Activated CD4-positive, alpha-beta T cell treated with anti-CD3 and anti-CD28 coated beads for 36 hours (primary cell): ENCODE data around the gene FLOT2. TPM values are rescaled to one million over a fixed set of nuclear protein-coding genes. Genes with fewer than 3 reads are reported as not detected.
"Not testable (repeated sequence)": the region's sequence is repeated elsewhere in the genome, so short reads cannot be mapped to it uniquely, and the experiment has no call there.

ENCODE experiments used
- ATAC-seq: fragments of 200-7000 bp; cut with Tn5 transposase; one replicate; pipeline ENCODE4 v1.10.0; 2021; ENCODE audit warnings: mild to moderate bottlenecking, moderate library complexity
- CTCF ChIA-PET: fragments of 350-600 bp; sonication (Branson Sonifier 250); formaldehyde crosslinking; loops from one replicate; lab custom pipeline; 2021; ENCODE audit warnings: antibody characterized with exemption; lab: Charles Lee
- POLR2A ChIA-PET: fragments of 350-600 bp; sonication (Branson Sonifier 250); formaldehyde crosslinking; loops from one replicate; lab custom pipeline; 2021; ENCODE audit warnings: antibody characterized with exemption, inconsistent platforms; lab: Charles Lee
- DNase-seq: peaks from one replicate; pipeline ENCODE4 v3.0.0-alpha.2; 2020
- H3K27ac Mint-ChIP-seq: one replicate; pipeline ENCODE4 v1.8.0; 2021; ENCODE audit warnings: mixed read lengths
- H3K27me3 Mint-ChIP-seq: one replicate; pipeline ENCODE4 v1.8.0; 2021; ENCODE audit warnings: mixed read lengths
- H3K36me3 Mint-ChIP-seq: one replicate; pipeline ENCODE4 v1.8.0; 2021; ENCODE audit warnings: low read depth, mixed read lengths
- H3K4me1 Mint-ChIP-seq: one replicate; pipeline ENCODE4 v1.8.0; 2021; ENCODE audit warnings: mixed read lengths
- H3K4me3 Mint-ChIP-seq: one replicate; pipeline ENCODE4 v1.8.0; 2021; ENCODE audit warnings: mild to moderate bottlenecking, moderate library complexity, mixed read lengths
- H3K9me3 Mint-ChIP-seq: one replicate; pipeline ENCODE4 v1.8.0; 2021; ENCODE audit warnings: low read depth, mixed read lengths
- intact Hi-C, 2 experiments: fragments of 100-400 bp; cut with DNase I in 1 of 2; cut with micrococcal nuclease in 1 of 2; formaldehyde crosslinking; loops; one replicate each; pipeline versions ENCODE4 v1.14.2 to v1.15.1; 2022 to 2024; cut with DNase I, micrococcal nuclease
- total RNA-seq, 2 experiments: library from RNA; stranded (reverse); gene quantifications; one replicate each; pipeline ENCODE4 v1.2.3, GENCODE V29; 2021

Gene FLOT2
- total RNA-seq, 2 experiments from 2014 or later, result 81.3 to 88.4 TPM

- ATAC-seq (no peak), DNase-seq (no peak)
- Mint-ChIP-seq H3K9me3 (no peaks in the 10 kb centered on the region), H3K27me3 (no peaks in the 10 kb centered on the region), H3K36me3 (peaks cover 30% of the 10 kb centered on the region), H3K4me3 (no peak overlapping the region), H3K27ac (no peak overlapping the region), H3K4me1 (peaks cover 76% of the 10 kb centered on the region)
- ChIA-PET CTCF (interaction anchor here (0.9 to 2.3 kb wide), 9 partner anchors 9 to 210 kb away, joined by 3 to 10 read pairs (median 4); partner anchors contain the start of gene FLOT2), POLR2A (interaction anchor here (0.6 kb wide), 1 partner anchor 185 kb away, joined by 3 read pairs; no protein-coding TSS in a partner anchor)
- intact Hi-C loops, result no loop called here
Measured at GRCh38 chr17:28937044-28937729, 39.7 kb upstream of the FLOT2 start.

DNA sequence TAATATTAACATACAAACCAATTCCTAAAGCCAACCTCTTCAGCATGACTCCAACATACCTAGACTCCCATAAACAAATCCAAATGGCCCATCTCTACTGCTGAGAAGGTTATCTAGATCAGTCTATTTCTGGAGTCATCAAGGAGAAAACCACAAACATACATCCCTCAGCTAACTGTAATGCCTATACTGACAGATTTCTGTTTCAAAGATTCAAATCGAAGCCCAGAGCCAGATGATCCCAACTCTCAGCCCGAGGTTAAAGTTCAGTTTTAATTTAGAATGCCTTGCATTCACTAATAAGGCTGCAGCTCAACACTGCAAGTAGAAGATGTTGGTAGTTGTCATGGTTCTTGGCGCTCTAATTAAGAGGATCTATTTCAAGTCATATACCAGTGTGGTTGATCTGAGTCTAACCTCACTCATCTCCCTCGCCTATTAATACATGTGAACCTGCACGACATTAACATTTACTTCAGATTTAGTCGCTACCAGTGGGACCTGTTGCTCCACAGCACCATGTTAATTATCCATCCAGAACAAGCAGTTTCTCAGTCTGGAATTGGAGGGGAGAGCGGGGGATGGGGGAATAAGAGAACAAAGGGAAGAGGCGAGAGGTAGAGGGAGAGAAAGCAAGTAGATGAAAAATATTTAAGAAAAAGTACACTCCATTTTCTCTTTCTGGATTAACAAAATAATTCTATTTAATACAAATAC lies 38.4 kb upstream of the FLOT2 start:
- no peak overlapping the region for H3K4me3 Mint-ChIP-seq
- ATAC-seq (no peak), DNase-seq (no peak)
- intact Hi-C loops, result no loop called here
- peaks cover 70% of the 10 kb centered on the region for H3K4me1 Mint-ChIP-seq
- ChIA-PET POLR2A (no interaction called here), CTCF (interaction anchor here (0.7 to 4.6 kb wide), 7 partner anchors 9 to 237 kb away, joined by 3 to 20 read pairs (median 3); no protein-coding TSS in a partner anchor)
- H3K36me3 Mint-ChIP-seq, result peaks cover 31% of the 10 kb centered on the region
- no peaks in the 10 kb centered on the region for H3K27me3 Mint-ChIP-seq
- H3K27ac Mint-ChIP-seq, result peak overlapping the region; percentile 58
- H3K9me3 Mint-ChIP-seq, result no peaks in the 10 kb centered on the region

- H3K4me3 Mint-ChIP-seq, H3K27ac Mint-ChIP-seq, H3K9me3 Mint-ChIP-seq, POLR2A ChIA-PET, DNase-seq, intact Hi-C loops, H3K27me3 Mint-ChIP-seq, ATAC-seq: not testable (repeated sequence)
- H3K4me1 Mint-ChIP-seq, result peaks cover 64% of the 10 kb centered on the region
- CTCF ChIA-PET, result interaction anchor here (0.7 to 4.6 kb wide), 8 partner anchors 9 to 208 kb away, joined by 3 to 20 read pairs (median 4); partner anchors contain the start of gene TLCD1
- peaks cover 43% of the 10 kb centered on the region for H3K36me3 Mint-ChIP-seq
Measured at GRCh38 chr17:28934508-28934907, 37.0 kb upstream of the FLOT2 start.

- ChIA-PET POLR2A (interaction anchor here (0.7 kb wide), 1 partner anchor 168 kb away, joined by 3 read pairs; no protein-coding TSS in a partner anchor), CTCF (interaction anchor here (0.6 to 2.5 kb wide), 9 partner anchors 10 to 203 kb away, joined by 3 to 15 read pairs (median 6); no protein-coding TSS in a partner anchor)
- Mint-ChIP-seq H3K4me1 (peaks cover 62% of the 10 kb centered on the region), H3K9me3 (peaks cover 13% of the 10 kb centered on the region), H3K4me3 (no peak overlapping the region), H3K27me3 (no peaks in the 10 kb centered on the region), H3K36me3 (peaks cover 67% of the 10 kb centered on the region), H3K27ac (peak overlapping the region; percentile 60)
- intact Hi-C loops, result no loop called here
- DNase-seq, result no peak
- no peak for ATAC-seq
Measured at GRCh38 chr17:28929787-28930186, 32.3 kb upstream of the FLOT2 start.

DNA sequence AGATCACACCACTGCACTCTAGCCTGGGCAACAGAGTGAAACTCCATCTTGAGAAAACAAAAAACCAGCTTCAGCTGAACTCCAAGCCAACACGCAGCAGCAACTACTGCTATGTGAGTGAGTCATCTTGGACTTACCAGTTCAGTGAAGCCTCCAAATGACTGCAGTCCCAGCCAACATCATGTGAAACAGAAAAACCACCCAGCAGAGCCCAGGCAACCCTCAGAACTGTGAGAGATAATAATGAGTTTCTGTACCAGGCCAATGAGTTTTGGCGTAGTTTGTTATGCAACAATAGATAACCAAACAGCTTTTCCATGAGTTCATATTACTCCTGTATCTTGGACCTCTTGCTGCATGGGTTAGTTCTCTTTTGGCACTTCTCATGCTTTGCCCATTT lies 30.5 kb upstream of the FLOT2 start:
- peak overlapping the region; percentile 76 for H3K27ac Mint-ChIP-seq
- ChIA-PET POLR2A (interaction anchor here (0.7 to 2.3 kb wide), 3 partner anchors 16 to 24 kb away, joined by 3 to 5 read pairs (median 3); partner anchors contain the start of gene PHF12), CTCF (interaction anchor here (1.2 to 3.2 kb wide), 7 partner anchors 11 to 201 kb away, joined by 4 to 28 read pairs (median 11); no protein-coding TSS in a partner anchor)
- H3K4me3 Mint-ChIP-seq, result no peak overlapping the region
- no peaks in the 10 kb centered on the region for H3K27me3 Mint-ChIP-seq
- intact Hi-C loops, result no loop called here
- H3K9me3 Mint-ChIP-seq, result peaks cover 13% of the 10 kb centered on the region
- H3K36me3 Mint-ChIP-seq, result peaks cover 76% of the 10 kb centered on the region
- DNase-seq (peak; percentile 66), ATAC-seq (peak; percentile 84)
- peaks cover 65% of the 10 kb centered on the region for H3K4me1 Mint-ChIP-seq

GRCh38 chr17:28926786-28927185 lies 29.3 kb upstream of the FLOT2 start:
- Mint-ChIP-seq H3K4me3 (no peak overlapping the region), H3K4me1 (peaks cover 60% of the 10 kb centered on the region), H3K27ac (peak overlapping the region; percentile 88), H3K27me3 (no peaks in the 10 kb centered on the region), H3K36me3 (peaks cover 79% of the 10 kb centered on the region), H3K9me3 (peaks cover 13% of the 10 kb centered on the region)
- ATAC-seq (no peak), DNase-seq (no peak)
- intact Hi-C loops, result loop anchor here (1.0 to 2.0 kb wide), 7 partner anchors 10 to 114 kb away; no protein-coding TSS in a partner anchor
- POLR2A ChIA-PET, result interaction anchor here (0.5 to 2.3 kb wide), 3 partner anchors 18 to 204 kb away, joined by 4 to 11 read pairs (median 5); partner anchors contain the start of gene PHF12
- CTCF ChIA-PET, result interaction anchor here (0.5 to 3.2 kb wide), 14 partner anchors 10 to 665 kb away, joined by 3 to 28 read pairs (median 6); partner anchors contain the start of genes FAM222B and PHF12

GRCh38 chr17:28926366-28926765 lies 28.8 kb upstream of the FLOT2 start:
- ATAC-seq, result no peak
- intact Hi-C loops, result loop anchor here (1.0 to 2.0 kb wide), 7 partner anchors 10 to 114 kb away; no protein-coding TSS in a partner anchor
- Mint-ChIP-seq H3K27ac (peak overlapping the region; percentile 88), H3K4me1 (peaks cover 59% of the 10 kb centered on the region), H3K27me3 (no peaks in the 10 kb centered on the region), H3K36me3 (peaks cover 79% of the 10 kb centered on the region), H3K4me3 (peak overlapping the region; percentile 36), H3K9me3 (peaks cover 13% of the 10 kb centered on the region)
- no peak for DNase-seq
- ChIA-PET CTCF (interaction anchor here (0.5 to 3.2 kb wide), 16 partner anchors 10 to 665 kb away, joined by 3 to 28 read pairs (median 6); partner anchors contain the start of genes FAM222B, FLOT2 and PHF12), POLR2A (interaction anchor here (0.5 to 2.3 kb wide), 4 partner anchors 18 to 204 kb away, joined by 3 to 11 read pairs (median 4); partner anchors contain the start of gene PHF12)

DNA sequence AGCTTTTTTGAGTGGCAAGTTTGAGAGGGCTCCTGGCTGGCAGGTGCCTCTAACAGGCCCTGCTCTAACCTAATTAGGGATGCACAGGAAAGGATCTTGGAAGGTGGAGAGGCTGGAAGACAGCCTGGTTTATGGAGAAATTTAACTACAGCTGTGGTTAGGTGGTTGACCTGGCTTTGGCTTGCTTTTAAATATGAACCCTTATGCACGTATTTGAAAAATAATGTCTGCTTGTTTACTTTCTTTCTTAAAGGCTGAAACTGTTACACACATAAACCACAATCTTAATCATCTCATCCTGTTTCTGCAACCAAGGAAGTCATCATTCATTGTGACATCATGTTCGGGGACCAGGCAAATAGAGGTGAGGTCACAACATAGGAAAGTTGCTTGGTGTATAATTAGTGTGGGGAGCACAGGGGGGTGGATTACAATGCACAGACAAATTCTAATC lies 28.4 kb upstream of the FLOT2 start:
- ATAC-seq, result peak; percentile 84
- peaks cover 59% of the 10 kb centered on the region for H3K4me1 Mint-ChIP-seq
- intact Hi-C loops, result loop anchor here (1.0 to 2.0 kb wide), 7 partner anchors 10 to 114 kb away; no protein-coding TSS in a partner anchor
- ChIA-PET POLR2A (interaction anchor here (1.0 to 2.3 kb wide), 2 partner anchors 23 to 26 kb away, joined by 3 to 5 read pairs; partner anchors contain the start of gene PHF12), CTCF (interaction anchor here (0.6 to 3.2 kb wide), 18 partner anchors 8 to 445 kb away, joined by 3 to 28 read pairs (median 5); partner anchors contain the start of genes FAM222B, FLOT2 and PHF12)
- H3K27ac Mint-ChIP-seq, result peak overlapping the region; percentile 88
- peak; percentile 51 for DNase-seq
- peaks cover 13% of the 10 kb centered on the region for H3K9me3 Mint-ChIP-seq
- H3K36me3 Mint-ChIP-seq, result peaks cover 82% of the 10 kb centered on the region
- H3K4me3 Mint-ChIP-seq, result peak overlapping the region; percentile 36
- no peaks in the 10 kb centered on the region for H3K27me3 Mint-ChIP-seq

- Mint-ChIP-seq H3K9me3 (peaks cover 3% of the 10 kb centered on the region), H3K36me3 (peaks cover 80% of the 10 kb centered on the region), H3K27ac (peak overlapping the region; percentile 5), H3K4me1 (peaks cover 22% of the 10 kb centered on the region), H3K27me3 (no peaks in the 10 kb centered on the region), H3K4me3 (no peak overlapping the region)
- ATAC-seq, result no peak
- no peak for DNase-seq
- POLR2A ChIA-PET, result no interaction called here
- intact Hi-C loops, result no loop called here
- CTCF ChIA-PET, result interaction anchor here (1.9 to 5.7 kb wide), 2 partner anchors 14 to 156 kb away, joined by 7 to 25 read pairs; no protein-coding TSS in a partner anchor
Measured at GRCh38 chr17:28920201-28920600, 22.7 kb upstream of the FLOT2 start.

- no peak for DNase-seq
- ChIA-PET CTCF (interaction anchor here (0.7 to 5.7 kb wide), 14 partner anchors 8 to 192 kb away, joined by 3 to 28 read pairs (median 4); partner anchors contain the start of gene NEK8), POLR2A (no interaction called here)
- Mint-ChIP-seq H3K36me3 (peaks cover 78% of the 10 kb centered on the region), H3K27me3 (no peaks in the 10 kb centered on the region), H3K27ac (no peak overlapping the region), H3K9me3 (peaks cover 9% of the 10 kb centered on the region), H3K4me3 (no peak overlapping the region), H3K4me1 (peaks cover 17% of the 10 kb centered on the region)
- ATAC-seq, result no peak
- intact Hi-C loops, result no loop called here
Measured at GRCh38 chr17:28918295-28918694, 20.8 kb upstream of the FLOT2 start.
